ENCODE measurements around the gene EP400.

- TF ChIP-seq ZBTB49 (CRISPR knock-in tag; IDR thresholded peaks at IDR 0.05; ENCODE audit: borderline replicate concordance), result no peak
- TF ChIP-seq EP300 (IDR thresholded peaks at IDR 0.05; ENCODE audit: low read length), result no peak
- no peak for TF ChIP-seq ETV6 (IDR thresholded peaks at IDR 0.05; ENCODE audit: borderline replicate concordance in 1 of 2, low read depth in 2 of 2, low read length in 1 of 2)
- no peak for TF ChIP-seq ETV6 (CRISPR knock-in tag; IDR thresholded peaks at IDR 0.05; ENCODE audit: borderline replicate concordance)
- TF ChIP-seq HDAC6 (IDR thresholded peaks at IDR 0.05; ENCODE audit: low read depth, low read length), result no peak
- no peak for TF ChIP-seq BCL6 (CRISPR knock-in tag; IDR thresholded peaks at IDR 0.05)
- no peak for TF ChIP-seq EZH2 (IDR thresholded peaks at IDR 0.05; ENCODE audit: borderline replicate concordance, low read depth, low read length)
Observed at GRCh38 chr12:131982041-131982440, 32.3 kb downstream of the EP400 start.
